ENCODE results near the gene TBC1D25.

DNA sequence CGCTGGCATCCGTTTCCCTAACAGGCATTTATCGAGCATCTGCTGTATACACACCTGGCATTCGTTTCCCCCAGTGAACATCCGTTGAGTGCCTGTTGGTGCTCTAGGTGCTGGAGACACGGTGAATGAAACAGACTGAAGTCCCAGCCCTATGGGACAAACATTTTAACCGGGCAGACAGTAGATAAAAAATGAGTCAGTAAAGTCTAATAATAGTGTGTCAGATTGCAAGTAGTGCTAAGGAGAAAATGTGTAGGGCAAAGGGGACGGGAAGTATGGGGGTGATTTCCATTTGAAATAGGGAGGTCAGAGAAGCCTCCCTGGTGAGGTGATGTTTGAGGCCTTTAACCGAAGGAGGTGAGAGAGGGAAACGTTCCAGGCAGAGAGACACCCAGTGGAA is 23.2 kb upstream of the TBC1D25 start:
- TF ChIP-seq, protein P1, sequence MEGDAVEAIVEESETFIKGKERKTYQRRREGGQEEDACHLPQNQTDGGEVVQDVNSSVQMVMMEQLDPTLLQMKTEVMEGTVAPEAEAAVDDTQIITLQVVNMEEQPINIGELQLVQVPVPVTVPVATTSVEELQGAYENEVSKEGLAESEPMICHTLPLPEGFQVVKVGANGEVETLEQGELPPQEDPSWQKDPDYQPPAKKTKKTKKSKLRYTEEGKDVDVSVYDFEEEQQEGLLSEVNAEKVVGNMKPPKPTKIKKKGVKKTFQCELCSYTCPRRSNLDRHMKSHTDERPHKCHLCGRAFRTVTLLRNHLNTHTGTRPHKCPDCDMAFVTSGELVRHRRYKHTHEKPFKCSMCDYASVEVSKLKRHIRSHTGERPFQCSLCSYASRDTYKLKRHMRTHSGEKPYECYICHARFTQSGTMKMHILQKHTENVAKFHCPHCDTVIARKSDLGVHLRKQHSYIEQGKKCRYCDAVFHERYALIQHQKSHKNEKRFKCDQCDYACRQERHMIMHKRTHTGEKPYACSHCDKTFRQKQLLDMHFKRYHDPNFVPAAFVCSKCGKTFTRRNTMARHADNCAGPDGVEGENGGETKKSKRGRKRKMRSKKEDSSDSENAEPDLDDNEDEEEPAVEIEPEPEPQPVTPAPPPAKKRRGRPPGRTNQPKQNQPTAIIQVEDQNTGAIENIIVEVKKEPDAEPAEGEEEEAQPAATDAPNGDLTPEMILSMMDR (IDR thresholded peaks at IDR 0.05): no peak
- TF ChIP-seq POLR2A (IDR thresholded peaks at IDR 0.05): no peak
- TF ChIP-seq POLR2AphosphoS5 (IDR thresholded peaks at IDR 0.05): no peak
- no peak for TF ChIP-seq EP300 (IDR thresholded peaks at IDR 0.05)
